NAMALWA (cell line): ENCODE measurements around the gene MTSS2.

Experiments
- DNase-seq: peaks from one replicate; pipeline ENCODE4 v3.0.0-alpha.2; 2015; ENCODE audit warnings: low spot score

MTSS2 gene

DNA sequence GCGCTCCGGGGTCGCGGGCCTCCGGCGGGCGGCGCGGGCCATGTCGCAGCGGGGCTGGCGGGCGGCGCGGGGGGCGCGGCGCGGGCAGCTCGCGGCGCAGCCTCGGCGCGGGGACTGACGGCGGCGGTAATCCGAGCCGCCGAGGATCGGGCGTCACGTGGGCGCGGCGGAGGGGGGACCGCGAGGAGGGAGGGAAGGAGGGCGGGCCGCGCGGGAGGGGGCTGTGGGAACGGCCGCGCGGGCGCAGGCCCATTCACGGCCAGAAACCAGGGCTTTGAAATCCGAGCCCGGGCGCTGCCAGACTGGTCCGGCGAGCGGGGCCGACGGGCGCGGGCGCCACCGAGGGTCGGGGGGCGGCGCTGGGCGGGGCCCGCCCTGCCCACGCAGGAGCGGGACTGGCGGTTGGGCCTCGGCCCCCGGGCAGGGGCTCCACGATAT lies at the start of gene MTSS2:
Gene MTSS2, minus strand, starts transcription at position 116 of the 438 bp plus-strand sequence. CDS start 262 bp downstream, outside the sequence.
- DNase-seq = no peak

DNA sequence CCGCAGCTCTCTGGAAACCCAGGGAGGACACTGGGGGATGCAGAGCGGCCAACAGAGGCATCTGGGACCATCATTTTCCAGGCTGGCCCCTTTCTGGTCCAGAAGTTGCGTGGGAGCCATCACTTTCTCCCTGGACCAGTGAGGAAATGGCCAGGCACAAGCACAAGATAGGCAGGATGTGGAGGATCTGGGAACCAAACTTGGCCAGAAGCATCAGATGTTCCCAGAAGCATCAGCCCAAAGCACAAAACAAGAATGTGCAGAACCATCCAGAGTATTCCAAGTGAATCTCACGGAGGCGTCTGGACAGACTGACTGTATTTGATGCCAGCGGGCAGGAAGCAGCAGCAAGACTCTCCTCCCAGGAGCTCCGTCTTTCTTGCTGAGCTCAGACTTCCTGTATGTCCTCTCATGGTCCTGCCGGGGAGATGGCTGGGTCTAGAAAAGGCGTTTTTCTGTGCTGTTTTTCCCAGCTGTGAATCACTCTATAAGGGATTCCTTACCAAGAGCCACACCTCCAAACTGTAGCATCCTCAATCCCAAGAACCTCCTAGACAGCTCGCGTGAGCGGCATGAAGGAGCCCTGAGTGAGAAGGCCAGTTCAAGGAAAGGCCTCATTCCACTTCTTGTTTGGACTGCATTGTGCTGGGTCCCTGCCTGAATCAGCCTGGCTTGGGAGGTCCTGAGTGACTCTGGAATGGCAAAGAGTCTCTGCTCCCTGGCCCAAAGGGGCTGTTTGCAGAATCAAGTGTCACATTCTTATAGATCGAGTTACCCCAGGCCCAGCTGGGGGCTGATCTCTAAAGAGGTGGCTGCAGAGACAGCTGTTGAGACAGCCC lies 49.5 kb upstream of the MTSS2 start:
- DNase-seq = no peak

DNA sequence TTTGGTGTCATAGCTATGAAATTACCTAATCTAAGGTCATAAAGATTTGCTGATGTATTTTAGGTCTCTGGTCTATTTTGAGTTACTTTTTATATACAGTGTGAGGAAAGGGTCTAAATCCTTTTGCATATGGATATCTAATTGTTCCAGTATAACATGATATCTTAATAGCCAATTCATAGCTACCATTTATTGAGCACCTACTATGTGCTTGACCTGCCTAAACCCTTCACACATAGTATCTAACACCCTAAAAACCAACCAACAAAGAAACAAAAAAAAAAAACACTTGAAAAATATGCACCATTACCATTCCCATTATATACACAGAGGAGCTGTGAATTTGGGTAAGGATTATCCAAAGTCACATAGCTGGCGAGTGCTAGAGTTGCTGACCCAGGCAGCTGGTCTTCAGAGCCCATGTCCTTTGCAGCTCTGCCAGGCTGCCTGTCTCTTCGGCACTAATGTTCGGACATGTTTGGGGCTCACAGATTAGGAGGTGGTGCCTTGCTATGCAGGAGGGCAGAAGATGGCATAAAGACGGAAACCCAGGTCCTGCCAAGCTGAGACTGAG lies 48.8 kb upstream of the MTSS2 start:
- DNase-seq = no peak

DNA sequence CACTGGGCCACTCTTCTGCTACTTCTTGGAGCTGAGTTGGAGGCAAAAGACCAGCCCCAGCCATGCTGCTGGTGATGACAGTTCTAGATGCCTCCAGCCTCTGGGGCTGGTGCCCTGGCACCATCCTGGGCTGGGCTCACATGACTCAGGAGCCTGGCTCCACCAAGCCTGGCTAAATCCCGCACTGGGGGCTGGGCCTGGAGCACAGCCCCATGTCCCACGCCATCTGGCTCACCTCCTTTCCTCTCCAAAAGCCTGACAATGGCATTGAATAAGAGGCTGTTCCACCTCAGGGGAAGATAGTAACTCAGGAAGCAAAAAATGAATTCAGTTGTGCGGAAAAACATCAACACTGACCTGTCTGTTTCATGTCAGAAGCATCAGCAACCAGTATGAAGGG lies 45.1 kb upstream of the MTSS2 start:
- DNase-seq = no peak

DNA sequence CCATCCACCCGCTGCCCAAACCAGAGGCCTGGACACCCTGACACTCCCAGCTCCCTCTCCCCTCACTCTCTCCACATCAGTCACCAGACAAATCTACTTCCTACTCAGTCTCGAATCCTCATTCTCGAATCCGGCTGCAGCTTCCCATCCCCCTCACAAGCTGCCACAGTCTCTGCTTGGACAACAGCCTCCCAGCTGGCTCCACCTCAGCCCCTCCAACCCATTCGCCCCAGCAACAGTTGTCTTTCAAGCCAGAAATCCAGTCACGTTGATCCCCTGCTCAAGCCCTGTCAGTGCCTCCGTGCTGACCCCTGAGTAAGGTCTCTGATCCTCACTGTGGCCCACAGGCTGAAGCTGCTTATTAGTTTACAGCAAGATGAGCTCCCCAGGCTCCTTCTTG lies 44.2 kb upstream of the MTSS2 start:
- DNase-seq = no peak

DNA sequence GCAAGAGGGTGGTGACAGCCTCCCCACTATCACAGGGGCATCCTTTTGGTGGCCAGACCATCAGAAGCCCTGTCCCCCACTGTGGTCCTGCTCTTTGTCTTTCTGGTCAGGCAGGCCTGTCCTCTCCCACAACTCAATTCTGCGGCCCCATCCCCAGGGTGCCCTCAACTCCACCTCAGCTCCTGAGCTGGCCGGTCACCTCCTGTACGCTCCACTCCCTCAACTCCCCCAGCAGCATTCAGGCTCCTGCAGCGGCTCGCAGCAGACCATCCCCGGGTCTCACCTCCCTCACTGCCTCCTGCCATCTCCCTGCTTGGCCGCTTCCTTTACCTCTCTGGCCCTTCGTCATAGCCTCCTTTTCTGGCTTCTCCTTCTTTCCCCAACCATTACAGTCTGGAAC lies 43.4 kb upstream of the MTSS2 start:
- DNase-seq = no peak

GRCh38 chr16:70728150-70728549 lies 42.3 kb upstream of the MTSS2 start:
- no peak for DNase-seq

DNA sequence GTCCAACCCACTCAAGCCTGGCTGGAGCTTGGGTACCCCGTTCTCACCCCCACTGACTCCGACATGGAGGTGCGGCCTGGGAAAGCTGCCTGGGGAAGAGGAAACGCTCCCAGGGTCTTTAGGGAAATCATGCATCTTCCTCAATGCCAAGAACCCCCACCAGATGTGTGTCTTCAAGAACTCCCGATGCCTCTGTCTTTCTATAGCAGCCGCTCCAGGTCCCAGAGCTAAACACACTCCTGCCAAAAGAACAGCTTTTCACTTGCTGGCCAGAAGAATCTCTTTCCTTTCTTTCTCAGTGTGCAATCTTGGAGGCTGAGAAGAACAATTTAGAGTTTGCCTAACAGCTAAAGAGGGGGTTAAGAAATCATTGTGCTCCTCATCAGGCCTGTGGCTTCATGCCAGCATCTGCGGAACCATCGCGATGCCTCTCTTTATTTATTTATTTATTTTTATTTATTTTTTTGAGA lies 41.1 kb upstream of the MTSS2 start:
- no peak for DNase-seq

DNA sequence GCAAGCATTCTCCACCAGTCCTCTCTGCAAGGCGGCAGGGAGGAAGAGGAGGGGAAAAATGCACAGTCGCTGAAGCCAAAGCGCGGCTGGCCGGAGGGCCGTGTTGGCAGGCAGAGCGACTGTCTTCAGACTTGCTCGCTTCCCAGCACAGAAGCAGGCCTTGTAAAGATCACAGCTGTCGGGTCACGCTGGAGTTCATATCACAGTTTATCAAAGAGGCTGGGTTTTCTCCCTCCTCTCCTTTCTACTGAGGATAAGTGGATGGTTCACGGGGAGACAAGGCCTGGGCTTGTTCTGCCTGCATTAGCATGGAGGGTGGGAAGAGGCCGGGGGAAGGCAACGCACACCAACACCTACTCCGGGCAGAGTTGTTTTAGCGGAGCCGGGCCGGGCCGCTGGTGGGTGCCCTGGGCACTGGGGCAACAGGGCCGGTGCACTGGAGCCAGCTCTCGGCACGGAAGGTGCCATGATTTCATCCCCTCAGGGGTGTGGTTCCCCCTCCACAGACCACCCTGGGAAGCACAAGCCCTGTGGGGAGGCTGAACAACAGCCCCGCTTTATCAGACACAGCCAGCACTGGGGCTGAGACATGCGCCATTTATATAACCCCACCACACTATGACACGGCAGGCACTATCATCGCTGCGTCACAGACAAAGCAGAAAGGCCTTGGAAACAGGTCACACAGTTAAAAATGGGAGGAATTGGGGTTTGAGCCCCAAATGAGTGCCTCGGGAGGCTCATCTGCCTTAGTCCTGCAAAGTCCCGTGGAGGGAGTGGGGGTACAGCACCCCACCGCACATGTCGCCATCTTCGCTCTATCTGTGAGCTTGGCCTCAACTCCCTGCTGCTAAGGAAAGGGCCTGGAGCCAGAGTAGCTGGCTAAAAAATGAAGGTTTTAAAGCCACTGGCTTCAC lies 40.3 kb upstream of the MTSS2 start:
- no peak for DNase-seq

GRCh38 chr16:70725024-70725911 lies 39.4 kb upstream of the MTSS2 start:
- DNase-seq = no peak

DNA sequence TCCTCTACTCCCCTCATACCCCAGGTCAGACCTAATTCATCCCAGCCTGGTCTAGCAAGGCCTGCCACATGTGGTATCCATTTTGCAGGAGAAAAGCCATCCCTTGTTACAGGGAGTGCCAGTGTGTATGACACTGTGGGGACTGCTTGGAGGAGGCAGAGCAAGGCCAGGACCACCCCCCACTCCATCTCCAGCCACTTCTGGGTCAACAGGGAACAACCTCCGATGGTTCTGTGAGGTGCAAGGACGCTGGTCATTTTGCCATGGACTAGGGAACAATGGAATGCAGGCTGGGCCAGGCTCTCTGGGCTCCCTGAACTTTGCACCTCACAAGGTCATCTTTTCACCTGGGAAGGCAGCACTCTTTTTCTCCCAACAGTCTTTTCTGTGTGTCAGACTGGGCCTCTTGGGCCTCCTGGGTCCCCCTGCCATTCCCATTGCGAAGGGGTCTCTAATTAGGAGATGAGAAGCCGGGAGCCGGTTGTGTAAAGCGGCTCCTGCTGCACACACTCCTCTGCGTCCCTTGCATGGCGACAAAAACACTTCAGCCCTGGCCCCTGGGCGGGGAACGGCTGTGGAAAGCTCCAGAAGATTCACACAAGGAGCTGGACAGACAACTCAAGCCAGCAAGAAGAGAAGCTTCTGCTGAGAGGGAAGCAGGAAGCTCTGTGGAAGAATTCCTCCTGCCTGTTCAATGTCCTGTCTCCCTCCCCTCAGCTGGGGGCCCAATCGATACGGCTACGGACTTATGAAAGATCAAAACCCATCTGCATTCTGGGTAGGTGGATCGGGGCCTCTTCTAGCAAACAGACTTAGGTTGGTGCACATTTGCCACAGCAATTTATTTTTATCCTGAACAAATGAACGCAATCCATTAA lies 38.5 kb upstream of the MTSS2 start:
- no peak for DNase-seq

GRCh38 chr16:70723740-70724145 lies 37.9 kb upstream of the MTSS2 start:
- DNase-seq = no peak

DNA sequence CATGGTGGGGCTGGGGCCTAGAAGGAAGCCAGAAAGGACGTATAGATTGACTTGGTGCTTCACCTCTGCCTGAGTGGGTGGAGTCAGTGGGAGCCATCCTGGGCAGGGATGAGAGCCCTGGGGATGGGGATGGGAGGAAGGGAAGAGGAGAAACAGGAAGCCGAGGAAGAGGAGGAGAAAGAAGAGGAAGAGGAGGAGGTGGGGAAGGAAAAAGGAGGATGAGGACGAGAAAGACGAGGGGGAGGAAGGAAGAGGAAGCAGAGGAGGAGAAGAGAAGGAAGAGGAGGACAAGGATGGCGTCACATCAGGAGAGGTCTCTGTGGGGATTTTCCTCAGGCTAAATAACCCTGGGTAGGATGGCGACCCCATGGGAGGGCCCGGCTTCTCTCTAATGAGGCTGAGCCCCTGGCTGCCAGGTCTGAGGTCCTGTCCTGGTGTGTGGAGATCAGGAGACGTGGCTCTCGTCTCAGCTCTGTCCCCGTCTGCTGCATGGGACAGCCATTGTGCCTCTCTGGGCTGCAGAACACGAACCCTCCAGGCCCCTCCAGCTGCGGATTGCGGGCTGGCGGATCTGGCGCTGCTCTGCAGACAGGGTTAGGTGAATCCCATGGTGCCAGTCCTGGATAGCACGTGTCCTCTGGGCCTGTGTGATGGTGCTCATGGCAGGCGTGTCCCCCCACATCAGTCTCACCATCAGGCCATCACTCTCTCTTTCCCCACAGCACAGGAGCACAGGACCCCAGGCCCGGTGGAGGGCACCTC lies 35.5 kb upstream of the MTSS2 start:
- DNase-seq = no peak

GRCh38 chr16:70720425-70721201 lies 34.8 kb upstream of the MTSS2 start:
- DNase-seq = no peak

DNA sequence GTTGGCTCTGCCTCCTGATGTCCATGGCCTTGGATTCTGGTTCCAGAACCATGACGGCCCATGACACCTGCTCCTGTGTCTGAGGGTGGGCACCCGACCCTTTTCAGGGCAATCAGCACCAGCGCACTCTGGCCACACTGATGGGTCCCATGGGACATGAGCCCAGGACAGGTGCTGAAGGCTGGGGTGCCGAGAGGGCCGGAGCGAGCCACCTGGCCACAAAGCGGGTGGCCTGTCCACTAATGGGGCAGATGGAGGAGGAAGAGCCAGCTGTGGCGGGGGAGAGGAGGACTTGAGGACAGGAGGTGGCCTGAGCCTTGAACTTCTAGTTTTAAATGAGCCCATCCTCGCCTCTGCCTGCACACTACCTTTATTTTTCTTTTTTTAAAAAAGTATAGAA lies 31.2 kb upstream of the MTSS2 start:
- DNase-seq = no peak

GRCh38 chr16:70715860-70716357 lies 30.1 kb upstream of the MTSS2 start:
- no peak for DNase-seq

DNA sequence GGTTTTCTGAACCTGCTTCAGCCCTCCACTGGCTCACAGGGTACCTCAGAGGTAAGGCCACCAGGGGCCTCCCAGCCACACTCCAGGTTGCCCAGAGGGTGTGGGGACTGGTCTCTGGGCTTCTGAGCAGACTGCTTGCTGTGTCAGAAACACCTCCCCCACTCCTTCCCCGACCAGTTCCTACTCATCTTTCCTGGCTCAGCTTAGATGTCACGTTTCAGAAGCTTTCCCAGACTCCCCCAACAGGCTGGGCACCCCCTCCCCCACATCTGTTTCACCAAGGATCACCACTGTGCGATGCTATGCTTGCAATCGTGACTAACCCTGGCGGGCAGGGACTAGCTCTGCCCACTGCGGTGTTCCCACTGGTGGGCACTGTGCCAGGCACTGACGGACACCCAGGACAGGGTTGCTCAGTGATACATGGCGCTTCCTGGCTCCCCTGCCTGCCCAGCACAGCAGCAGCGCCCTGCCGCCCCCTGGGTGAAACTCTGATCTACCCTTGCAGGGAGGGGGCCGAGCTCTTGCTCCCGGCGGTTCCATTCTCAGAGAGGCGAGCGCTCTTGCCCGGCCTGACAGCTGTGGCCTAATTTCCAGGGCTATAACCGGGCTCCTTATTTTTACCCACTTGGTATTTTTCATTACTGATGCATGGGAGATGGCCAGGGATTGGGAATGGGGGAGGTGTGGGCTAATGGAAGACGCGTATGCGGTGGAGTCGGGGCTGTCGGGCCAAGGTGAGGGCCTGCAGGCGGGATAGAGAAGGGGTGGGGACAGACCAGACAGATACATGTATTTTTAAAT lies 29.4 kb upstream of the MTSS2 start:
- DNase-seq = no peak

DNA sequence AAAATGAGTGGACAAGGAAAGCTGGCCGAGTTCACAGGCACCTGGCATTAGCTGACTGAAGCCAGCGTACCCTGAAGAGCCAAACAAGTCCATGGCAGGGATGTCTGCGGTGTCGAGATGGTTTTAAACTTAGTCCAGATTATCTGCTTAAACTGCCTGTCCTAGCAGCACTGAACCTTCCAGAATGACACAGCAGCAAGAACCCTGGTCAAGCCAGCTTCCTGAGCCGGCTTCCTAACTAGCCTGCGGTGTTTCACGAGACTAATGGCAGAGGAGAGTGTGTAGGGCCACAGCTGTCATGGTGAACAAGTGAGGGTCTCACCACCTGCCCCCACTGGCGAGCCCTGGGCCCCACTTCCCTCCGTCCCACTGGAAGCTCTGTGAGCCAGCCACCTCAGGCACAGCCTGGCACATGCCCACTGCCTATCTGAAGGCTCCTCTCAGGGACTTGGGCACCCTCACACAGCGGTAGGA lies 28.8 kb upstream of the MTSS2 start:
- no peak for DNase-seq
